Sigmoid colon (tissue), 3 donors: Measurements from ENCODE around the gene CASP5.
A peak's percentile ranks its signal among the peaks of the same experiment; 100 is the strongest.

Source experiments
- POLR2A ChIP-seq, 2 donors: fragments of 450-650 bp; IDR thresholded peaks; one replicate each; pipeline ENCODE4 v1.6.1; 2016; ENCODE audit warnings: antibody characterized with exemption in 2 of 2, mild to moderate bottlenecking in 2 of 2, moderate library complexity in 2 of 2
- TF ChIP-seq, protein P1 (sequence below), 4 experiments: fragments of 450-650 bp in 3 of 4; fragments of 200-600 bp in 1 of 4; IDR thresholded peaks; one replicate each; pipeline ENCODE4 v1.5.1; 2016 to 2019; ENCODE audit warnings: antibody characterized with exemption in 4 of 4, mild to moderate bottlenecking in 3 of 4, moderate library complexity in 2 of 4

DNA sequence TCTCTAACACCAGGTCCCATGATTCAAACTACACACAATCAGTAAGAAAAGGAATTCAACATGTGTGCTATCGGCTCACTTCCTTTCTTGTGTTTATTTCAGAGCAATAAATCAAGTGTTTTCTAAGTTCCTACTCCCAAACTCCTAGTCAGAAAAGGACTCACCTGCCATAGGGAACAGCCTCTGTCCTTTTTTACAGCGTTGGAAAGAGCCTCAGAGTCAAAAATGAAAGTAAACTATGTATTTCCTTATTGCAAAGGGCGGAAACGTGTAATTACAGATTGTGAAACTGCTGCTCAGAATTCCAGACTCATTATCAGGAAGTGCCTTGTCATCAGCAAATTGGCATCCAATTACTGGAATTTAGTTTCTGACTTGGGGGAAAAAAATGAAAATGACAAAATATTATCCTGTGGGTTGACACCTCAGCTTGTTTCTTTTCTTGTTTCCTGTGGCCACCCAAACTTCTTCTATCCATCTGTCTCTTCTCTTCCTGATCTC lies 54.6 kb downstream of the CASP5 start, which contains the start of gene CASP4:
- TF ChIP-seq, protein P1, sequence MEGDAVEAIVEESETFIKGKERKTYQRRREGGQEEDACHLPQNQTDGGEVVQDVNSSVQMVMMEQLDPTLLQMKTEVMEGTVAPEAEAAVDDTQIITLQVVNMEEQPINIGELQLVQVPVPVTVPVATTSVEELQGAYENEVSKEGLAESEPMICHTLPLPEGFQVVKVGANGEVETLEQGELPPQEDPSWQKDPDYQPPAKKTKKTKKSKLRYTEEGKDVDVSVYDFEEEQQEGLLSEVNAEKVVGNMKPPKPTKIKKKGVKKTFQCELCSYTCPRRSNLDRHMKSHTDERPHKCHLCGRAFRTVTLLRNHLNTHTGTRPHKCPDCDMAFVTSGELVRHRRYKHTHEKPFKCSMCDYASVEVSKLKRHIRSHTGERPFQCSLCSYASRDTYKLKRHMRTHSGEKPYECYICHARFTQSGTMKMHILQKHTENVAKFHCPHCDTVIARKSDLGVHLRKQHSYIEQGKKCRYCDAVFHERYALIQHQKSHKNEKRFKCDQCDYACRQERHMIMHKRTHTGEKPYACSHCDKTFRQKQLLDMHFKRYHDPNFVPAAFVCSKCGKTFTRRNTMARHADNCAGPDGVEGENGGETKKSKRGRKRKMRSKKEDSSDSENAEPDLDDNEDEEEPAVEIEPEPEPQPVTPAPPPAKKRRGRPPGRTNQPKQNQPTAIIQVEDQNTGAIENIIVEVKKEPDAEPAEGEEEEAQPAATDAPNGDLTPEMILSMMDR (IDR thresholded peaks at IDR 0.05): no peak
- peak in 1 of 2 donors; percentile 19 for TF ChIP-seq POLR2A (IDR thresholded peaks at IDR 0.05)
